ENCODE results near the gene NEDD8. TPM values are rescaled to one million over a fixed set of nuclear protein-coding genes. Genes with fewer than 3 reads are reported as not detected.

NEDD8 gene
- total and polyA plus RNA-seq, 4 donors = 32.3 to 136 (median 78.1) TPM

GRCh38 chr14:24189059-24189375 is 43.1 kb downstream of the NEDD8 start:
- TF ChIP-seq CTCF (IDR thresholded peaks at IDR 0.05; ENCODE audit: low read depth, low read length, missing input control) = no peak
- no peak for TF ChIP-seq FOXA1 (IDR thresholded peaks at IDR 0.05)
- TF ChIP-seq RAD21 (IDR thresholded peaks at IDR 0.05) = no peak
- no peak for TF ChIP-seq HNF4A (conservative IDR thresholded peaks at IDR 0.05)
- no peak for TF ChIP-seq NR2F2 (IDR thresholded peaks at IDR 0.05)
- TF ChIP-seq SP1 (IDR thresholded peaks at IDR 0.05) = no peak
- TF ChIP-seq FOXA2 (IDR thresholded peaks at IDR 0.05) = no peak
- TF ChIP-seq HNF4G (IDR thresholded peaks at IDR 0.05) = no peak
- no peak for TF ChIP-seq REST (IDR thresholded peaks at IDR 0.05)
- no peak for TF ChIP-seq ATF3 (IDR thresholded peaks at IDR 0.05)
- no peak for TF ChIP-seq EGR1 (IDR thresholded peaks at IDR 0.05; ENCODE audit: low read depth in 2 of 2)
- Histone ChIP-seq H3K4me1 (ENCODE audit: control insufficient read depth in 4 of 4, insufficient read depth in 4 of 4, low read length in 3 of 4) (peaks cover 5 to 19% (median 11%) of the 10 kb centered on the region in 4 donors), H3K36me3 (ENCODE audit: control insufficient read depth in 4 of 4, insufficient read depth in 3 of 4, low read depth in 1 of 4, low read length in 3 of 4) (peaks cover 11 to 44% (median 21%) of the 10 kb centered on the region in 4 donors), H3K27ac (ENCODE audit: low read depth in 1 of 2, low read length in 2 of 2) (peak overlapping the region in 1 of 2 donors; percentile 72), H3K4me3 (ENCODE audit: low read depth in 1 of 3, low read length in 3 of 3) (no peak overlapping the region), H3K27me3 (ENCODE audit: control insufficient read depth in 4 of 4, insufficient read depth in 4 of 4, low read length in 3 of 4) (no peaks in the 10 kb centered on the region), H3K9ac (ENCODE audit: low read depth in 1 of 2, low read length in 2 of 2) (no peak overlapping the region), H3K9me3 (ENCODE audit: control insufficient read depth in 4 of 4, low read length in 3 of 4) (no peaks in the 10 kb centered on the region)
- WGBS = under 1% methylated on average over 3 of the region's 3 CpGs
- DNase-seq (ENCODE audit: low spot score) = no peak

- under 1% methylated on average over 65 of the region's 65 CpGs for WGBS
- peak; percentile 87 for DNase-seq (ENCODE audit: low spot score)
- Histone ChIP-seq H3K4me3 (ENCODE audit: low read depth in 1 of 3, low read length in 3 of 3) (peak within 1 kb of the TSS; percentile 73 to 85 (median 77)), H3K9ac (ENCODE audit: low read depth in 1 of 2, low read length in 2 of 2) (peak within 1 kb of the TSS in 1 of 2 donors; percentile 50), H3K27me3 (ENCODE audit: control insufficient read depth in 4 of 4, insufficient read depth in 4 of 4, low read length in 3 of 4) (no peaks in the 10 kb centered on the region), H3K4me1 (ENCODE audit: control insufficient read depth in 4 of 4, insufficient read depth in 4 of 4, low read length in 3 of 4) (peaks cover 5 to 19% (median 10%) of the 10 kb centered on the region in 4 donors), H3K36me3 (ENCODE audit: control insufficient read depth in 4 of 4, insufficient read depth in 3 of 4, low read depth in 1 of 4, low read length in 3 of 4) (peaks cover 11 to 48% (median 22%) of the 10 kb centered on the region in 4 donors), H3K9me3 (ENCODE audit: control insufficient read depth in 4 of 4, low read length in 3 of 4) (no peaks in the 10 kb centered on the region), H3K27ac (ENCODE audit: low read depth in 1 of 2, low read length in 2 of 2) (peak within 1 kb of the TSS; percentile 72 to 84)
- TF ChIP-seq GABPA (IDR thresholded peaks at IDR 0.05 in 1 of 2, conservative IDR thresholded peaks at IDR 0.05 in 1 of 2) (peak; percentile 99), ATF3 (IDR thresholded peaks at IDR 0.05) (no peak), HNF4A (conservative IDR thresholded peaks at IDR 0.05) (peak; percentile 29 to 36), RAD21 (IDR thresholded peaks at IDR 0.05) (peak; percentile 46 to 57), CTCF (IDR thresholded peaks at IDR 0.05; ENCODE audit: low read depth, low read length, missing input control) (no peak), YY1 (IDR thresholded peaks at IDR 0.05) (peak; percentile 75), NR2F2 (IDR thresholded peaks at IDR 0.05) (peak; percentile 77), EGR1 (IDR thresholded peaks at IDR 0.05; ENCODE audit: low read depth in 2 of 2) (no peak), FOXA2 (IDR thresholded peaks at IDR 0.05) (no peak), SP1 (IDR thresholded peaks at IDR 0.05) (peak; percentile 68), FOXA1 (IDR thresholded peaks at IDR 0.05) (peak; percentile 24), TAF1 (conservative IDR thresholded peaks at IDR 0.05) (no peak), MAX (IDR thresholded peaks at IDR 0.05) (peak; percentile 100), ZBTB33 (IDR thresholded peaks at IDR 0.05) (no peak)
Measured at GRCh38 chr14:24188251-24189058, 43.7 kb downstream of the NEDD8 start, which contains the start of gene IPO4. IPO4 (minus strand) TSS chr14:24188816; CDS start chr14:24188787, 29 bp downstream.
